GM12873 (cell line): ENCODE measurements around the gene SVIL.

Source experiments
- TF ChIP-seq, protein P1 (sequence below): IDR thresholded peaks from 2 replicates; pipeline ENCODE4 v1.5.1; 2012; ENCODE audit warnings: low read depth, mild to moderate bottlenecking, moderate library complexity, low read length, control low read depth; ENCODE audit not compliant: insufficient read depth; ENCODE audit errors: missing control alignments

SVIL gene

DNA sequence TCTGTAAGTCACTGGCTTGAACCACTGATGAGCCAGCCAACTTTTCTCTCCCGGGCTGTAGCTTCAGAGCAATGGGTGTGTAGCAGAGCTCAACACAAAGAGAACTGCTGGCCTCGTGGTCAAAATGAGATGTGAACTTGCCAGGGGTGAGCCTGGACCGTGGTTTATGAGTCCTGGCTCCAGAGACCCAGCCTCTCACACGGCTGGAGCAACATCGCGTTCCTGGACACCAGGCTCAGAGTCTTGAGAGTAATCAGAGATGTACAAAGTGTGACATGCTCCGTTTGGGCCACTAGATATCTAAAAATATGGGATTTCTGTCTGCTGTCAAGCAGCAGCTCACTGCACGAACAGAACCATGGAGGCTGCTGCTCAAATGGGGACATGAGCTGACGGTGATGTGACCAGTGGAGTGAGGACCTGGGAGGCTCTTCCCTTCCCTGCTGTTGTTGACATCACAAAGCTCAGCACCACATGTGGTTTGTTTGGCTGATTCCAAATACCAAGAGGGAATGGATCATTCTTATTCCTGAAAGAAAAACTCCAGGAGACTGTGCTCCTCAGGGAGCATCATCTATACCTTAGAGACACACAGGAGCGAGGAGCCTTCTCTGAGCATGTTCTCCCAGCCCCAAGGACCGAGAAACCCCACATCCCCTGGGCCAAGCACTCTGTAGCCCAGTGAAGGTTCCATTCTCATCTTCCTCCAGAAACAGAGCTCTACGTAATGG is 9.2 kb upstream of the SVIL start:
- TF ChIP-seq, protein P1, sequence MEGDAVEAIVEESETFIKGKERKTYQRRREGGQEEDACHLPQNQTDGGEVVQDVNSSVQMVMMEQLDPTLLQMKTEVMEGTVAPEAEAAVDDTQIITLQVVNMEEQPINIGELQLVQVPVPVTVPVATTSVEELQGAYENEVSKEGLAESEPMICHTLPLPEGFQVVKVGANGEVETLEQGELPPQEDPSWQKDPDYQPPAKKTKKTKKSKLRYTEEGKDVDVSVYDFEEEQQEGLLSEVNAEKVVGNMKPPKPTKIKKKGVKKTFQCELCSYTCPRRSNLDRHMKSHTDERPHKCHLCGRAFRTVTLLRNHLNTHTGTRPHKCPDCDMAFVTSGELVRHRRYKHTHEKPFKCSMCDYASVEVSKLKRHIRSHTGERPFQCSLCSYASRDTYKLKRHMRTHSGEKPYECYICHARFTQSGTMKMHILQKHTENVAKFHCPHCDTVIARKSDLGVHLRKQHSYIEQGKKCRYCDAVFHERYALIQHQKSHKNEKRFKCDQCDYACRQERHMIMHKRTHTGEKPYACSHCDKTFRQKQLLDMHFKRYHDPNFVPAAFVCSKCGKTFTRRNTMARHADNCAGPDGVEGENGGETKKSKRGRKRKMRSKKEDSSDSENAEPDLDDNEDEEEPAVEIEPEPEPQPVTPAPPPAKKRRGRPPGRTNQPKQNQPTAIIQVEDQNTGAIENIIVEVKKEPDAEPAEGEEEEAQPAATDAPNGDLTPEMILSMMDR = no peak

DNA sequence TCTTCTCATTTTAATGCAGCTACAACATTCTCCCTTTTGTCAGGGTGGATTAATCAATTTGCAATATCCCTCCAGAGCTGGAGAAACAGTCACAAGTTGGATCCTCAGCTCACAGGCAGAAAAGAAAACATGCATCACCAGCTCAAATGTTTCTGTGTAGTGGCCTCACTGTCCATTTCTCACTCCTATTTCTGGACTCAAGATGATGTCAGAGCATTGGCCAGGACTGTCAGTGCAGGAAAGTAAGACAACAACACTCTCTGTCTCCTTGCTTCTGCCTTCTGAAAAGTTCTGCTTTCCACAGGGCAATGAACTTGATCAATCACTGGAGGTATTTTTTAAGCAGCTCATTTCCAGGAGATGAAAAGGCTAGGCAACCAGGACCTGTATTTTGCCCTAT is 8.2 kb upstream of the SVIL start:
- TF ChIP-seq, protein P1 = no peak

DNA sequence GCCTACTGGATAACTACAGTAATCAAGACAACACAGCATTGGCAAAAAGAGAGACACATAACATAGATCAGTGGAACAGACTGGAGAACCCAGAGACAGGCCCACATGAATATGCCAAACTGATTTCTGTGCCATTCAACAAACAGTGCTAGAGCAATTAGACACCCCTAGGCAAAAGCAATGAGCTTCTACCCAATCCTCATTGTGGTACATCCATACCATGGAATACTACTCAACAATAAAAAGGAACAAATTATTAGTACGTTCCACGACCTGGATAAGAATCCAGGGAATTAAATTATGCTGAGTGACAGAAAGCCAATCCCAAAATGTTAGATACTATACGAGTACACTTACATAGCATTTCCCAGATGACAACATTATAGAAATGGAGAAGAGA is 2.8 kb upstream of the SVIL start:
- TF ChIP-seq, protein P1 = no peak

DNA sequence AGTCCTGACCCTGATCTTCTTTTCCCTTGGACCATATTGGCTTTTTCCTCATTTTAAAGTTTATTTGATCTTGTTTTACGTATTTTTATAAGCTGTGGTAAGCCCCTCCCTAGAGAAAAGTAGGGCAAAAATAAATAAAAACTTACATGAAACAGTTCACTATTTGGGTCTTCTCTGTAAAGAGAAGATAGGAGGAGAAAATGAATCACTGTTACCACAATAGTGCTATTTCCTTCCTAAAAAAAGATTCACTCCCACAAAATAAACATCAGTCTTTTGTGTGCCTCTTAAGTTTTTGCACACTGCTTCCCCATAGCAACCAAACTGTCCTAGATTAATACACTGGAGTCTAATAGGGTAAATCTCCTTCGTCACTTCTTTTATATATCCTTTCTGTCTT is 1.4 kb upstream of the SVIL start:
- TF ChIP-seq, protein P1 = no peak

DNA sequence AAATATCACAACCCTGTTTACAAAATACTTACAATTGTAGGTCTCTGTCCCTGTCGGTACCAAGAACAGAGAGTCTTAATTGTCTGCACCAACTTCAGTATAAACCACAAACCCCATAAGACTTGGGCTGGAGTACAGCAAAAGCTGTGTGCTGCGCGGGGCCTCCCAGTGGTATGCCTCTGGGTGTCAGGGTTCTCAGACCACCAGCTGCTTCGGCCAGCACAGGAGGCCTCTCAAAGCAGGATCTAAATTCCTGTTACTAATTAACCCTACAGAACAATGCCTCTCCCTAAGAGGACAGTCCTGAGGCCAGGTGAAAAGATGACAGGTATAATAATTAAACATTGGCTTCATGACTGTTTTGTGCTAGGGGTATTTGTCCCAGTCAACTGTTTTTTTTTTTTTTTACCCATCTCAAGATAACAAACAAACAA is 957 bp upstream of the SVIL start:
- TF ChIP-seq, protein P1 = no peak

DNA sequence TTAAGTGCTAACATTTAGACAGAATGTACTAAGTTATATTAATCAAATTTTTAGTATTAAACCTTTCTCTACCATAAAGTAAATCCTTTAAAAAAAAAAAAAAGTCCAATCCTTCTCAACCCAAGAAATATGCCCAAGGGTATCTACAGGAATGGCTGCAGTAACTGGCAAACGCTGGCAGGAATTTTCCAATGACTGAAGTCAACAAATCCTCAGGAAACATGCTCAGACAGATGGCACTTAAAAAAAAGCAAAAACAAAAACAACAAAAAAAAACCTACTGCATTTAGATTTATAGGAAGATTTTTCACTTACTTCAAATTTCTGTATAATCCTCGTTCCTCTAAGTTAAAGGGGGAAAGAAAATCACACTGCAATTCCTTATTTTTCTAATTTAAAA is 666 bp downstream of the SVIL start:
- TF ChIP-seq, protein P1 = no peak

DNA sequence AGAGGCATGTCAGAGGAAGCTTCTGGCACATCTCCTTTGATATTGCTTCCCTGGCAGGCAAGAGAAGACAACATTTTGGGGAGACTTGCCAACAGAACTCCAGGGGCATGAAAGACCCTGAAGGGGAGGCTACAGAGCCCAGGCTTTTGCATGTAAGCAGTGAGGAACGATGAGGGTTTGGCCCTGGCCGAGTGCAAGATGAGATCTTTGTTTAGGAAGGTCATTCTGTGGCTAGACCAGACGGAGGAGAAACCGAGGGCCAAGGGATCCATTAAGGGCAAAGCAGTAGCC is 3.8 kb downstream of the SVIL start:
- TF ChIP-seq, protein P1 = no peak
